ENCODE data around the gene RMI2.

RMI2 gene

GRCh38 chr16:11380836-11381235, 35.6 kb downstream of the RMI2 start:
- DNase-seq (ENCODE audit: low spot score) = no peak
- TF ChIP-seq CTCF (IDR thresholded peaks at IDR 0.05; ENCODE audit: extremely low read depth, missing control alignments) = no peak

DNA sequence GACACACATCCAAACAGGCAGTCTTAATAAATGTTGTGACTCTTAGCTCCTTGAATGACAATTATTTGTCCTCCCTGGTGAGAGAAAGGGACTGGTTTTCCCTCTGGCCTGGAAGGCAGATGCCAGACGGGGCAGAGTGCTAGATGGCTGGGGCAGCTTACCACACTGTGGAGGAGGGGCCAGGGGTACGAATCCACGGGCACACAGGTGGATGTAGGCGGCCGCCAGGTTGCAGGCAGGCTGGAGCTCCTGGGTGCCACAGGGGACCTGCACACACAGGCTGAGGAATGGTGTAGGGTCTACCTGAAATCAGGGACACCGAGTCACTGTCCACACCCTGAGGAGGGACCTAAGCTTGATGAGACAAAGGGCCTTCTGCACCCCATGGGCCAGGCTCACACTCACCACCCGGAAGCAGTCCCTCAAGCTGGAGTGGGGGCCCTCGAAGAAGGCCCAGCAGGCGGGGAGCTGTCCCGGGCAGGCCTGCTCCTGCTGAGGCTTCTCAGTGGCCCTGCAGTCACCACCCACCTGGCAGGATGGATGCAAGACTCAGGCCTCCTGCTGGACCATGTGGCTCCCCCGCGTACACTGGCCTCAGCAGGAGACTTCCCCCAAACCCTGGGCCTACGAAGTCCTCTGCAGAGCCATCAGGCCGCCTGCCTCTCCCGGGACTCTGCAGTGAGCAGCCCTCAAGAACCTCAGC, 38.4 kb downstream of the RMI2 start:
- no peak for TF ChIP-seq CTCF (IDR thresholded peaks at IDR 0.05; ENCODE audit: extremely low read depth, missing control alignments)
- no peak for DNase-seq (ENCODE audit: low spot score)

GRCh38 chr16:11384184-11384955, 39.1 kb downstream of the RMI2 start:
- no peak for DNase-seq (ENCODE audit: low spot score)
- TF ChIP-seq CTCF (IDR thresholded peaks at IDR 0.05; ENCODE audit: extremely low read depth, missing control alignments) = no peak

DNA sequence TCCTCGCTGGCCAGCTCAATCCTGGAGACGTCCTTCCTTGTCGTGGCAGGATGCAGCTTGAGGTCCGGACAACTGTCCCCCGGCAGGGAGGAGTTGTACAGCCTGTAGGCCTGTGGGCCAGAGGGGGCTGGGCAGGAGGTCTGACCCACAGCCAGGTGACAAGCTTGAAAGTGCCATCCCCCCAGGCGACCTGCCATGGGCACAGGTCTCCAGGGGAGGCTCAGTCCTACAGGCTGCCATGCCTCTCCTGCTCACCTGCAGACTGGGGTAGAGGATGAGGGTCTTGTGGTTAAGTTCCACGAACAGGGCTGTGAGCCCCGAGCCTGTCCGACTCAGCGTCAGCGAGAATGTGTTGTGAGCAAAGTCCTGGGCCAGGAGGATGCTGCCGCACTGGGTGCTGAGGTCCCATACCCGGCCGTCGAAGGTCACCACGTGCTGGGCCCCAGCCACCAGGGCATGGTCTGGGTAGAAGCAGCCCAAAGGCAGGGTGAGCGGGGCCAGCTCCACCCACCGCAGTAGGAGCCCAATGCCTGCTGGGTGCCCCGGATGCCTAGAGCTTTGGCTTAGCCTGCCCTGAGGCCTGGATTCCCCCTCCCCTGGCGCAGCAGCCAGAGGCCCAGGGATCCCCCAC, 39.8 kb downstream of the RMI2 start:
- TF ChIP-seq CTCF (IDR thresholded peaks at IDR 0.05; ENCODE audit: extremely low read depth, missing control alignments) = no peak
- no peak for DNase-seq (ENCODE audit: low spot score)

DNA sequence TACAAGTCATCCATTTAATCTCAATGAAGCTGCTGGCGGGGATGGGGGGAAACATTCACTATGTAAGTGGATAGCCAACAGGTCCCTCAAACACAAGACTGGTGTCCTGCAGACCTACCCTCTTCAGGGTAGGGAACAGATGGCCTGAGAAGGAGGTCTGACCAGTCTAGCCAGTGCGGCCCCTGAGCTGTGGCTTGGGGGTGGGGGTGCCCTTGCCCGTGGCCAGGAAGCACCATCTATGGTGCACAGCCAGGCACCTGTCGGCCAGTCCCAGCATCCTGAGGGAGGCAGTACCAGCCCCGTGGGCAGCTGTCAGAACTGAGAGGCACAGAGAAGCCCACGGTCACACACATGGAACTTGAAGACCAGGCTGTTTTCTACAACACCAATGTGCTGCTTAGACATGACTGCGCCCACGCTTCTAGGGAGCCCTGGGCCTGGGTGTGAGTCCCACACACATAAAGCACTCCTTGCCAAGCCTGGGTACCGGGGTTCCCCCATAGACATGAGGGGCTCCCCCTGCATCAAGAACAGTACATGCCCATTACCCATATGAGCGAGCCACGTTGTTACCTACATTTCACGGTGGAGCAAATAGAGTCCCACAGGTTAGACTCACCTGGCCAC, 40.9 kb downstream of the RMI2 start:
- TF ChIP-seq CTCF (IDR thresholded peaks at IDR 0.05; ENCODE audit: extremely low read depth, missing control alignments) = no peak

DNA sequence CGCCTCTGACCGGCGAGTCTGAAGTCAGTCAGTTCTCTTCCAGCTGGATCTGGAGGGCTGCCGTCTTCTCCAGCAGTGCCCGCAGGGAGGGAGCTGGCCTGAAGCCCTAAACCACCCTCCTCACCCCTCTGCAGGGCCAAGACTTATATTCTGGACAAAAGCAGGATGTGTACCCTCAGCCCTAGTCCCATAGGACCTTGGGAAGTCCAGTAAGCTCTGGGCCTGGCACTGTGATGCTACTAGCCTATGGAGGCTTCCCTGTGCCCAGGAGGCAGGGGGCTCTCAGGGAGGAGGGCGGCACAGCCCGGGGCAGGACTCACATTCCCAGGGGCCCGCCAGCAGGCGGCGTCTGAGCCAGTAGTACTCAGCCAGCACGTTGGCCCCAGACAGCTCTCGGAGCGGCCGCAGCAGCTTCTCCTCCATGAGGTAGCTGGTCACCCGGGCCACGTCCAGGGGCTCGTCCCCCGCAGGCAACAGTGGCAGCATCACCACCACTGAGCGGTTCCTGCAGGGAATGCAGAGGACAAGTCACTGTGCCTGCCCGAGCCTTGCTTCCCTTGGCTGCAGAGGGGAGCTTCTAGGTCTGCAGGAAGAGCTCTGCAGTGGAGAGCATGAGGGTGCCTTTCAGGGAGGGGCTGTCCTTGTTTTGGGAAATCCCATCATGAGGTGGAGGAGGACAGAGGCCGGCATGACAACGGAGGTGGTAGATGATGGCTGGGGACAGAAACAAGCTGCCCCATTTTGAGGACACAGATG, 41.7 kb downstream of the RMI2 start:
- peak; percentile 44 for DNase-seq (ENCODE audit: low spot score)
- TF ChIP-seq CTCF (IDR thresholded peaks at IDR 0.05; ENCODE audit: extremely low read depth, missing control alignments) = peak; percentile 34

More for the DNA sequence above, 40.9 kb downstream of the RMI2 start:
- DNase-seq (ENCODE audit: low spot score) = peak; percentile 27
